K562 (cell line): ENCODE results near the gene ERICH6. TPM values are rescaled to one million over a fixed set of nuclear protein-coding genes. Genes with fewer than 3 reads are reported as not detected.

ENCODE experiments used
- ATAC-seq: fragments of 200-7000 bp; cut with Tn5 transposase; 3 replicates; pipeline ENCODE4 v1.9.1; 2020; ENCODE audit warnings: moderate library complexity
- BruUV-seq: library from RNA; stranded (reverse); fragments of 400-500 nt; replicated peaks from 2 replicates; lab custom pipeline; 2021; lab: Mats Ljungman, UMichigan
- CTCF ChIA-PET: fragments of 300-600 bp; formaldehyde crosslinking; extraction: SDS; loops from one replicate; lab custom pipeline; 2021; ENCODE audit warnings: low intra/inter-chr PET ratio; lab: Yijun Ruan, JAX
- POLR2A ChIA-PET: fragments of 300-600, 350-650 bp; sonication (Branson Sonifier 250); formaldehyde crosslinking; extraction: SDS; loops from one replicate; lab custom pipeline; 2021; ENCODE audit warnings: antibody characterized with exemption, inconsistent platforms; lab: Yijun Ruan, JAX
- DNase-seq, 4 experiments: peaks; one replicate each; pipeline versions ENCODE4 v3.0.0 to v3.0.0-alpha.2; 2011 to 2018; ENCODE audit warnings: low spot score in 3 of 4, mixed read lengths in 3 of 4; ENCODE audit errors: extremely low read depth in 1 of 4
- FAIRE-seq: peaks from 2 replicates; lab custom pipeline; 2011; peaks lifted over from hg19 to GRCh38; lab: Jason Lieb, UNC
- H2AFZ ChIP-seq: 2 replicates; pipeline ENCODE4 v1.6.0; 2011; ENCODE audit warnings: low read depth, low read length, control low read depth, inconsistent platforms
- H3K27ac ChIP-seq: fragments of 200-600 bp; 3 replicates; pipeline ENCODE4 v1.8.0; 2011; ENCODE audit warnings: low read depth, mild to moderate bottlenecking, control low read depth, inconsistent platforms, low read length, moderate library complexity, mixed read lengths; ENCODE audit errors: extremely low read depth
- H3K27me3 ChIP-seq, 2 experiments: fragments of 300-600 bp in 1 of 2; 2 replicates in 1 of 2; 3 replicates in 1 of 2; pipeline versions ENCODE4 v1.6.0 to v1.8.0; 2011; ENCODE audit warnings: inconsistent platforms in 2 of 2, low read length in 2 of 2, mild to moderate bottlenecking in 1 of 2, mixed read lengths in 1 of 2, moderate library complexity in 1 of 2; ENCODE audit not compliant: control insufficient read depth in 2 of 2, insufficient read depth in 2 of 2
- H3K36me3 ChIP-seq: fragments of 300-600 bp; 3 replicates; pipeline ENCODE4 v1.8.0; 2011; ENCODE audit warnings: mild to moderate bottlenecking, low read length, inconsistent platforms; ENCODE audit not compliant: control insufficient read depth, insufficient read depth
- H3K4me1 ChIP-seq, 2 experiments: fragments of 200-600 bp in 1 of 2; replicated peaks in 1 of 2; 2 replicates in 1 of 2; 3 replicates in 1 of 2; pipeline versions ENCODE4 v1.5.1 to v1.8.0; 2011; ENCODE audit warnings: inconsistent platforms in 2 of 2, low read length in 2 of 2, mild to moderate bottlenecking in 1 of 2, mixed read lengths in 1 of 2, moderate library complexity in 1 of 2; ENCODE audit not compliant: control insufficient read depth in 2 of 2, insufficient read depth in 2 of 2
- H3K4me2 ChIP-seq: 2 replicates; pipeline ENCODE4 v1.6.1; 2011; ENCODE audit warnings: low read length, control low read depth, inconsistent platforms, mixed read lengths; ENCODE audit not compliant: insufficient read depth
- H3K4me3 ChIP-seq: fragments of 200-600 bp; sonication (generic), shearing (Covaris generic); 2 replicates; pipeline ENCODE4 v1.5.1; 2016; ENCODE audit warnings: control low read depth, inconsistent platforms
- H3K79me2 ChIP-seq: fragments of 200-600 bp; 3 replicates; pipeline ENCODE4 v1.8.0; 2011; ENCODE audit warnings: low read length, inconsistent platforms; ENCODE audit not compliant: control insufficient read depth, insufficient read depth
- H3K9ac ChIP-seq, 2 experiments: 2 replicates each; pipeline versions ENCODE4 v1.6.0 to v1.6.1; 2011; ENCODE audit warnings: low read depth in 2 of 2, low read length in 2 of 2, control low read depth in 1 of 2, inconsistent platforms in 1 of 2, mild to moderate bottlenecking in 1 of 2, mixed read lengths in 1 of 2; ENCODE audit not compliant: insufficient read depth in 1 of 2
- H3K9me1 ChIP-seq: one replicate; pipeline ENCODE4 v1.6.0; 2011; ENCODE audit warnings: inconsistent platforms, mild to moderate bottlenecking, low read length, moderate library complexity; ENCODE audit not compliant: control insufficient read depth, insufficient read depth
- H3K9me3 ChIP-seq: replicated peaks from 2 replicates; pipeline ENCODE4 v1.5.1; 2011; ENCODE audit warnings: low read depth, low read length, inconsistent platforms; ENCODE audit not compliant: control insufficient read depth, insufficient read depth
- H4K20me1 ChIP-seq: replicated peaks from 2 replicates; pipeline ENCODE4 v1.6.1; 2011; ENCODE audit warnings: low read length, inconsistent platforms, mixed read lengths; ENCODE audit not compliant: control insufficient read depth, insufficient read depth
- GATAD2A ChIP-seq: fragments of 450-650 bp; IDR thresholded peaks from 2 replicates; pipeline ENCODE4 v1.6.1; 2017
- NFE2L1 ChIP-seq: fragments of 450-650 bp; IDR thresholded peaks from 2 replicates; pipeline ENCODE4 v1.6.1; 2016; ENCODE audit warnings: missing genetic modification characterization, low read depth, mild to moderate bottlenecking, missing compliant biosample characterization, moderate library complexity, borderline replicate concordance
- RCOR1 ChIP-seq, 2 experiments: IDR thresholded peaks; 2 replicates each; pipeline ENCODE4 v1.6.1; 2012; ENCODE audit warnings: low read depth in 2 of 2, low read length in 2 of 2, borderline replicate concordance in 1 of 2, improper control_type of control experiment in 1 of 2
- SMARCA5 ChIP-seq: fragments of 450-650 bp; IDR thresholded peaks from 2 replicates; pipeline ENCODE4 v1.6.1; 2016
- SPI1 ChIP-seq: IDR thresholded peaks from 2 replicates; pipeline ENCODE4 v1.6.1; 2011; ENCODE audit warnings: low read depth, low read length, control low read depth, borderline replicate concordance
- TCF15 ChIP-seq: fragments of 250-450 bp; sonication (Bioruptor Pico); IDR thresholded peaks from 2 replicates; pipeline ENCODE4 v1.8.0; 2022; ENCODE audit warnings: moderate library complexity, mild to moderate bottlenecking, inconsistent platforms
- ZKSCAN8 ChIP-seq: fragments of 200-800 bp; sonication (Bioruptor generic); IDR thresholded peaks from 2 replicates; pipeline ENCODE4 v1.6.1; 2016; ENCODE audit warnings: missing genetic modification characterization, missing compliant biosample characterization
- WGBS: fragments of 100-300 bp; shearing (Covaris generic); methylation state at CpG from one replicate; pipeline ENCODE4 v1.1.6; 2016; ENCODE audit warnings: low coverage, mixed read lengths; ENCODE audit not compliant: insufficient coverage; ENCODE audit errors: missing lambda C conversion rate; 5-methylcytosine and 5-hydroxymethylcytosine counted together
- in situ Hi-C: fragments of 300-500 bp; cut with MboI; formaldehyde crosslinking; loops from 4 replicates; pipeline ENCODE4 v1.15.0; 2018; ENCODE audit warnings: inconsistent platforms, mixed read lengths
- intact Hi-C: fragments of 100-400 bp; cut with micrococcal nuclease; formaldehyde crosslinking; loops from 2 replicates; pipeline ENCODE4 v1.14.2; 2022
- polyA plus RNA-seq, 8 experiments: library from polyadenylated mRNA; depleted of rRNA in 4 of 8; stranded (reverse) in 5 of 8; unstranded in 3 of 8; fragments of >200 nt; fragmentation: Nextera tagmentation in 2 of 8; fragmentation: Illumina TruSeq in 1 of 8; extraction: Ambion mirVana in 2 of 8; extraction: Trizol in 1 of 8; gene quantifications; 2 replicates each; pipeline versions ENCODE4 v1.2.1 to v1.2.3, GENCODE V29; 2011 to 2014; ENCODE audit warnings: inconsistent platforms in 1 of 8, missing spikeins in 1 of 8
- total RNA-seq, 7 experiments: library from RNA; depleted of rRNA in 6 of 7; stranded (reverse); fragments of >200 nt in 6 of 7; fragmentation: Illumina TruSeq in 2 of 7; extraction: Trizol in 2 of 7; gene quantifications; 2 replicates each; pipeline versions ENCODE4 v1.2.1 to v1.2.3, GENCODE V29; 2011 to 2021; ENCODE audit warnings: low replicate concordance in 1 of 7

Gene ERICH6
- total and polyA plus RNA-seq, 9 of the 15 experiments (the other 6 are each of a cell fraction or from before 2014, with no cell fraction given): not detected

- 35% methylated on average over 3 of the region's 3 CpGs for WGBS
- Histone ChIP-seq H3K27ac (no peak overlapping the region), H2AFZ (no peak overlapping the region), H3K4me3 (no peak overlapping the region), H3K4me2 (no peak overlapping the region), H3K4me1 (peaks cover 3 to 8% of the 10 kb centered on the region in 2 experiments; a peak in 4 of 5 replicates)
- TF ChIP-seq GATAD2A (no peak), NFE2L1 (tag) (no peak), SPI1 (no peak), RCOR1 (IDR thresholded peaks at IDR 0.05; ENCODE audit: borderline replicate concordance in 1 of 2, low read depth in 2 of 2, low read length in 2 of 2) (no peak), ZKSCAN8 (CRISPR knock-in tag) (no peak), TCF15 (CRISPR knock-in tag) (no peak), SMARCA5 (no peak)
- TF ChIP-seq, all 486 proteins: peak for 0
- Histone ChIP-seq H3K9me3 (no peaks in the 10 kb centered on the region), H3K79me2 (no peaks in the 10 kb centered on the region), H3K27me3 (no peaks in the 10 kb centered on the region), H3K9me1 (no peaks in the 10 kb centered on the region), H3K36me3 (no peaks in the 10 kb centered on the region), H3K9ac (no peak overlapping the region), H4K20me1 (no peaks in the 10 kb centered on the region)
- no TSS peak for BruUV-seq
- DNase-seq: no peak
- no peak for FAIRE-seq
- no peak for ATAC-seq
- CTCF ChIA-PET: interaction anchor here (1.0 to 1.7 kb wide), 2 partner anchors 145 to 425 kb away, joined by 7 to 9 read pairs; no protein-coding TSS in a partner anchor
- in situ Hi-C loops: loop anchor here (5.0 to 10.0 kb wide), 2 partner anchors 52 to 124 kb away; no protein-coding TSS in a partner anchor
- POLR2A ChIA-PET: no interaction called here
- intact Hi-C loops: loop anchor here (5.0 to 10.0 kb wide), 3 partner anchors 114 to 427 kb away; no protein-coding TSS in a partner anchor
These were observed 16.7 kb upstream of the ERICH6 start for GRCh38 chr3:150720444-150720843.
